GM12878 (cell line): ENCODE measurements around the gene CCDC17. TPM values are rescaled to one million over a fixed set of nuclear protein-coding genes. Genes with fewer than 3 reads are reported as not detected.

Experiments used
- BCL3 ChIP-seq: IDR thresholded peaks from 2 replicates; pipeline ENCODE4 v1.6.1; 2011; ENCODE audit warnings: borderline replicate concordance, low read depth, mild to moderate bottlenecking, moderate library complexity, low read length; ENCODE audit not compliant: insufficient read depth, poor library complexity, severe bottlenecking
- BCLAF1 ChIP-seq: fragments of 450-650 bp; IDR thresholded peaks from 2 replicates; pipeline ENCODE4 v1.6.1; 2017; ENCODE audit warnings: antibody characterized with exemption, mild to moderate bottlenecking, moderate library complexity
- CUX1 ChIP-seq: IDR thresholded peaks from 2 replicates; pipeline ENCODE4 v1.6.1; 2012; ENCODE audit warnings: improper control_type of control experiment, low read depth, low read length; ENCODE audit not compliant: insufficient replicate concordance
- EGR1 ChIP-seq, 2 experiments: IDR thresholded peaks; 1 replicate in 1 of 2; 2 replicates in 1 of 2; pipeline ENCODE4 v1.6.1; 2011 to 2012; ENCODE audit warnings: low read depth in 2 of 2, low read length in 2 of 2, borderline replicate concordance in 1 of 2, mild to moderate bottlenecking in 1 of 2, moderate library complexity in 1 of 2
- KLF5 ChIP-seq: fragments of 450-650 bp; IDR thresholded peaks from 2 replicates; pipeline ENCODE4 v1.6.1; 2014; ENCODE audit warnings: mild to moderate bottlenecking; ENCODE audit not compliant: partially characterized antibody
- MLLT1 ChIP-seq: fragments of 450-650 bp; IDR thresholded peaks from 2 replicates; pipeline ENCODE4 v1.6.1; 2016; ENCODE audit warnings: mild to moderate bottlenecking
- NFYB ChIP-seq: IDR thresholded peaks from 2 replicates; pipeline ENCODE4 v1.6.1; 2011; ENCODE audit warnings: low read depth, mild to moderate bottlenecking, low read length, improper control_type of control experiment, moderate library complexity; ENCODE audit not compliant: insufficient read depth
- SIN3A ChIP-seq: IDR thresholded peaks from 2 replicates; pipeline ENCODE4 v1.6.1; 2012; ENCODE audit warnings: low read depth, low read length, improper control_type of control experiment
- STAT3 ChIP-seq: IDR thresholded peaks from 2 replicates; pipeline ENCODE4 v1.6.1; 2011; ENCODE audit warnings: low read depth, low read length, improper control_type of control experiment
- ZBTB11 ChIP-seq: fragments of 450-650 bp; formaldehyde crosslinking; IDR thresholded peaks from 2 replicates; pipeline ENCODE4 v1.5.0; 2022; ENCODE audit warnings: mild to moderate bottlenecking, missing genetic modification characterization
- ZNF217 ChIP-seq: fragments of 450-650 bp; IDR thresholded peaks from 2 replicates; pipeline ENCODE4 v1.6.1; 2017; ENCODE audit warnings: antibody characterized with exemption, mild to moderate bottlenecking
- ZNF24 ChIP-seq: fragments of 450-650 bp; IDR thresholded peaks from 2 replicates; pipeline ENCODE4 v1.6.1; 2017; ENCODE audit warnings: antibody characterized with exemption, mild to moderate bottlenecking
- polyA plus RNA-seq, 11 experiments: library from polyadenylated mRNA; depleted of rRNA in 4 of 11; unstranded in 6 of 11; stranded (reverse) in 5 of 11; fragments of >200 nt; fragmentation: Nextera tagmentation in 4 of 11; fragmentation: Illumina TruSeq in 1 of 11; extraction: Ambion mirVana in 4 of 11; extraction: Trizol in 1 of 11; gene quantifications; 1 replicate in 1 of 11; 2 replicates in 10 of 11; pipeline versions ENCODE4 v1.2.1 to v1.2.3, GENCODE V29; 2011 to 2016; ENCODE audit warnings: inconsistent platforms in 2 of 11, missing spikeins in 2 of 11, low read depth in 1 of 11
- total RNA-seq, 4 experiments: library from RNA; depleted of rRNA in 3 of 4; stranded (reverse); fragments of >200 nt in 3 of 4; fragmentation: Illumina TruSeq in 1 of 4; extraction: Trizol in 1 of 4; gene quantifications; 2 replicates each; pipeline versions ENCODE4 v1.2.1 to v1.2.3, GENCODE V29; 2013 to 2021

CCDC17 gene
- total and polyA plus RNA-seq, 10 of the 15 experiments (the other 5 are each of a cell fraction or from before 2014, with no cell fraction given), result 0.15 to 1.9 (median 0.69) TPM

- TF ChIP-seq MLLT1, result peak; percentile 76
- no peak for TF ChIP-seq KLF5
- TF ChIP-seq CUX1, result no peak
- TF ChIP-seq STAT3, result no peak
- TF ChIP-seq EGR1 (IDR thresholded peaks at IDR 0.05; ENCODE audit: borderline replicate concordance in 1 of 2, low read depth in 2 of 2, low read length in 2 of 2), result peak in 1 of 2 experiments; percentile 25; a peak in 1 of 3 replicates
- TF ChIP-seq ZBTB11 (CRISPR knock-in tag), result no peak
- TF ChIP-seq ZNF217, result no peak
- TF ChIP-seq NFYB, result no peak
- no peak for TF ChIP-seq BCLAF1
- TF ChIP-seq BCL3, result no peak
- TF ChIP-seq SIN3A, result peak; percentile 80
- no peak for TF ChIP-seq ZNF24
Observed at GRCh38 chr1:45583666-45584350, 40.0 kb downstream of the CCDC17 start, which contains the start of gene NASP (continued).
